GM19438 (cell line): ENCODE data around the gene CCDC27.

Source experiments
- ATAC-seq: cut with Tn5 transposase; IDR thresholded peaks from one replicate; pipeline ENCODE4 v1.9.1; 2021; ENCODE audit warnings: low read depth; ENCODE audit not compliant: unreplicated experiment

The CCDC27 gene

GRCh38 chr1:3752400-3752945 lies at the start of gene CCDC27:
CCDC27 (plus strand) TSS chr1:3752450; CDS start chr1:3752482, 32 bp downstream.
- ATAC-seq, result no peak

- no peak for ATAC-seq
Measured at GRCh38 chr1:3702528-3702927, 49.7 kb upstream of the CCDC27 start.

DNA sequence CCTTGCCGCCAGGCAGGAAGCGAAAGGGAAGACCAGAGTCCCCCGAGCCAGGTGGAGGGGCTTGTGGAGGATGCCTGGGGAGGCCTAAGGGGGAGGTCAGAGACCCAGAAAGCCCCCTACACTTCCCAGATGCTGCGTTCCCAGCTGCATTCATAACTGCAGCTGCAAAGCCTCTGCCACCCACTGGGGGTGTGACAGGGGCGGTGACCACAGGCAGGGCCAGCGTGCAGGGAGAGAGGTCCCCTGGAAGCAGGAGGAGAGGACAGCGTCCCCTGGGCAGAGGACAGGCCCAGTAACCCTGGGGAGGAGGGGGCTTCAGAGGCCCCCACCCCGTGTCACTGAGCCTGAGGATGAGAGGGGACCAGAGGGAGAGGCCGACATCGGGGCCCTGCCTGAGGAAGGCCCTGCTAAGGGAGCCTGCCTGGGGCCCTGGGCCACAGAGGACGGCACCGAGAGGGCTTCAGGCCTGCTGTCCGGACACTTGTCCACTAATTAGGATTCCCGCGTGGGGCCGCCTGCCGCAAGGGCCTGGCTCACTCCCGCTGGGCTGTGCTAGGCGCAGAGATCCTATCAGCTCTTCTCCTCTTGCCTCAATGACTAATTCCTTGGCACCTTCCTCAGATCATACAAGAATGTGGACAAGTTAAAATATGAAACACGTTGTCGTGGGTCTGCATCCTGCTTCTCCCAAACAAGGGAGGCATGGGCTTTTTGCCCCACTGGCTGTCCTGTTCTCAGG lies 49.1 kb upstream of the CCDC27 start:
- ATAC-seq, result no peak

- ATAC-seq, result no peak
Measured at GRCh38 chr1:3703786-3704371, 48.4 kb upstream of the CCDC27 start.

DNA sequence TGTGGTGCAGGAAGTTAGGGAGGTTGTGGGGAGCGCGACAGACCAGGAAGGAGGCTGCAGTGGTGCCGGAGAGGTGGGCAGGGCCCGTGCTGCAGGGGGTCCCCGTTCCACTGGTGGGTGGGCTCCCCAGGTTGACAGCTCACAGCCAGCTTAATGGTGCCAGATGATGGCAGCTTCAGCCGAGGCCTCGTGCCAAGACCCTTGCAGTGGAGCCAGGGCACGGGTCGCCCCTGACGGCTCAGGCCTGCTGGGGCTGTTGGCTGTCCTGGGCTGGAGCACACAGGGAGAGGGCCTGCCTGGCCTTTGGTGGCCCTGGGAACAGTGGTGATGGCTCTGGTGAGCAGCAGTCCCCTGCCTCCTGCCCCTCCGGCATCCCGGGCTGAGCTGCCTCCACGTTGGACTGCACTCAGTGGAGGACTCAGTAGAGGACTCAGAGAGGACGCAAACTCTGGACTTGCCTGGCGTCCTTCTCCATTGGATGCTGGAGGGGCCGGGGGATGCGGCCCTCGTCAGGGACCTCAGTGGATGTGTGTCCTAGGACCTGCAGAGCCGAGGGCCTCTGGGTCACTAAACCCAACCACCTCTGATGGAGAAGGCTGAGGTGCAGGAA lies 46.8 kb upstream of the CCDC27 start:
- ATAC-seq, result no peak

DNA sequence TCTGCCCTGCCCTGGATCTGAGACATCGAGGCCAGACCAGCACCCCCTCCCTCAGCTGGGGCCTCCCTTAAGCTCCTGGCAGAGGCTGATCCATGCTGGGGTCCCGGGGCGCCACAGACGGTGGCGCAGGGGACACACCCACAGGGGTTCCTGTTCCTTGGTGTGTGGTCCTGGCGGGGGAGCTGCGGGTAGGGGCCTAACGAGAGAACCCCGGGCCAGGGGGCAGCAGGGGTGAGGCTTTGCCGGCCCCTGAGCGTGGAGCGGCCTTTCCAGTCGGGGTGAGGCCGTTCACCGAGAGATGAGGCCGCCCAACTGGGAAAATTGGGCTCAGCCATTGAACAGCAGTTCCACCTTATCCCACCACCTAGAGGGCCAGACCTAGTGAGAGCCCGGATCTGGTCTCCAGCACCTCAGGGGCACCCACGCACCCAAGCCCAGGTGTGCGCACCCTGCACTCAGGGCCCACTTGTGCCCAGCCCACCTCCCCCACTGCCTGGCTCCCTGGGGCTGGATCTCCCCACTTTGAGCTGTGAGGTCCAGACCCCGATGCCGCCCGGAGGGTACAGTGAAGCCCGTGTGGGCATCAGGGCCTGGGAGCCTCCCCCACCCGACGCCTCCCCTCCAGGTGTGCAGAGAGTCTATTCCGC lies 45.5 kb upstream of the CCDC27 start:
- ATAC-seq, result no peak

DNA sequence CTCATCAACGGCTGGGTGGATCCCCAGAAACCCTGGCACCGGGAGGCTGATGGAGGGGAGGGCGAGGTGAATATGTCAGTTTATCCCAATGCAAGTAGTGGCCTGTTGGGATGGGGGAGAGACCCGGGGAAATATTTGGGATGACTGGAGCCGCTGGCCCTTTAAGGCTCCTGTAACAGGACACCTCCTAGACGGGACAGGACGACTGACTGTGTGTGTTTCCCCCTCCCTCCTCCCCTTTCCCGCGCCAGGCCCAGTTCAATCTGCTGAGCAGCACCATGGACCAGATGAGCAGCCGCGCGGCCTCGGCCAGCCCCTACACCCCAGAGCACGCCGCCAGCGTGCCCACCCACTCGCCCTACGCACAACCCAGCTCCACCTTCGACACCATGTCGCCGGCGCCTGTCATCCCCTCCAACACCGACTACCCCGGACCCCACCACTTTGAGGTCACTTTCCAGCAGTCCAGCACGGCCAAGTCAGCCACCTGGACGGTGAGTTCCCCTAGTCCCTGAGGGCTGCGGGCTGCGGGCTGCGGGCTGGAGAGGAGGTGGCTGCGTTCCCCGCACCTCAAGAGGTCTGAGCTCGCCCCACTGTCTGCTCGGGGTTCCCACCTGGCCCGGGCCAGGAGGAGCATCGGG lies 44.8 kb upstream of the CCDC27 start:
- ATAC-seq, result no peak

GRCh38 chr1:3707939-3708328 lies 44.3 kb upstream of the CCDC27 start:
- ATAC-seq, result no peak

- no peak for ATAC-seq
Measured at GRCh38 chr1:3708791-3709190, 43.5 kb upstream of the CCDC27 start.

- ATAC-seq, result no peak
Measured at GRCh38 chr1:3710251-3710650, 42.0 kb upstream of the CCDC27 start.

GRCh38 chr1:3711381-3711779 lies 40.9 kb upstream of the CCDC27 start:
- ATAC-seq, result no peak

DNA sequence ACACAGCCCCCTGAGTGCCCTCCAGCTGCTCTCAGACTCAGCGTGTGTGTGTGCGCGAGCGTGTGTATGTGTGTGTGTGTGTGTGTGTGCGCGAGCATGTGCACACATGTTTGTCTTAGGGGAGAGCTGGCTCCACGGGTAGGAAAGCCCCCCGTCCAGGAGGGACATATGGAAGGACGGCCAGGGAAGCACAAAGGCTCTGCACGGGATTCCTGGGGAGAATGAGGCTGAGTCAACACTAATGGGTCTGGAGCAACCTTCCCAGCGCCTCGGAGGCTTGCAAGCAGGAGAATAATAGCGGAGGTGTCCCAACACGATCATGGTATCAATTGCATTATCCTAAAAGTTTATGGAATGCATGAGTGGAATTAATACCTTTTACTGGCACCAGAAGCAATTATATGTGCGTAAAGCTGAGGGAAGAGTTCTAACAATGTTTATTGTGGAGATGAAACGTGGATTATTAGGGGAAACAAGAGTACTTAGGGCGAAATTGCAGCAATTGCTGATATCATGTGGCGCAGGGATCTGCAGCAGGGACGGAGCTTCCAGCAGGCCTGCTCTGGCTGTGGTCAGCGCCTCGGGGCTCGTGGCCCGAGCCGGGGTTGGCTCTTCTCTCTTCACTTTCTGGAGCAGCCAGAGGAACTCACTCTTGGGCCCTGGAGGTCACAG lies 40.3 kb upstream of the CCDC27 start:
- no peak for ATAC-seq

DNA sequence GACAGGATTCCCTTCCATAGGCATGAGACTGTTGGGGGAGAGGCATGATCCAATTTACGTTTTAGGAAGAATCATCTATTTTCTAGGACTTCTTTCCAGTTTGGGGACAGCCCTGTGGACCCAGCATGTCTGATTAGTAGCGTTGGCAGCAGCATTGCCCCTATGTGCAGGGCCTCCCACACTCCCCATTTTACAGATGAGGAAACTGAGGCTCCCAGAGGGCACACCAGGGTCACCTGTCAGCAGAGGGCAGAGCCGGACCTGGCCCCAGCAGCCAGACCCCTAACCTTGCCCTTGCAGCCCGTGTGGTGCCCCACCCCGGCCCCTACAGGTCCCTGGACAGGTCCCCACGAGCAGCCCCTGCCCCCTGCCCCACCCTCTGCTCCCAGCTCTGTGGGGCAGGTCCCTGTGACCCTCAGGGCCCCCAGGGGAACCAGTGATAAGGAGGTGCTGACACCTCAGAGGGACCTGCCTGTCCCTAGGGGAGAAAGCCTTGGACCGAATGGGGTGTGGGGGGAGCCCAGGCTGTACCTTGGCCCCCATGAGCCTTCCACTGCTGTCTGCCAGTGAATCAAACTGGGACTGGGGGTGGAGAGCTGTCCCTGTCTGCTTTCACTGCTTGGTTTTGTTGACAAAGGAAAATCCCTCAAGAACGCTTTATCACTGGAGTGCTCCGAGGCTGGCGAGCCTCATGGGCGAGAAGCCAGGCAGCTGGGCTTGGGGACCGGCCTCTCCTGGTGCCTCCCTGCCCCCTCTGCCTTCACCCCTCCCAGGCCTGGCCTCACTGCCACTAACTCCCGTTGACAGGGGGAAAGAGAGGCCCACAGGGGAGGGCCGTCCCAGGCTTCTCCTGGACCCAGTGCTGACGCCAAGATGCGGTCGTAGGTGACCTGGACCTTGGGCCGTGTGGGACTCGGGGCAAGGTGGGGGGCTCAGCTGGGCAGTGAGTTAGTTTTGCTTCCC lies 39.4 kb upstream of the CCDC27 start:
- ATAC-seq, result no peak

GRCh38 chr1:3713840-3714239 lies 38.4 kb upstream of the CCDC27 start:
- ATAC-seq, result no peak

DNA sequence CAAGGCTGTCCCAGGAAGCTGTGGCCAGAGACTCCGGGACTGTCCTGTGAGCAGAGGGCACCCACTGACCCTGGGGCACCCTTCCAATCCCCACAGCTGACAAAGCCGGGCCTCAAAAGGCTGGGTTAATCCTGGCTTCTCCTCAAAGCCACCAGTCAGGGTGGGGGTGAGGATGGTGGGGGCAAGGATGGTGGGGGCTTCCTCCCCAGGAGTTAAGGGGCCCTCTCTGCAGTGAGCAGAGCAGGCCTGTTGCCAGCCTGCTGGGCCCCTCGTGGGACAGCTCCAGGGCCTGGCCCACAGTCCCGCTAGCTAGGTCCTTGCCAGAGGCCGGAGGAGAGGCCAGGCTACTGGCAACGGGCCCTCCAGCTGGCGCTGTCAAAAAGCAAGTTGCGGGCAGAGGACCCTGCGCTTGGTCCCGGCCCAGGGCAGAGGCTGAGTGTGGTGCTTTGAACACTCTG lies 37.9 kb upstream of the CCDC27 start:
- ATAC-seq, result no peak

DNA sequence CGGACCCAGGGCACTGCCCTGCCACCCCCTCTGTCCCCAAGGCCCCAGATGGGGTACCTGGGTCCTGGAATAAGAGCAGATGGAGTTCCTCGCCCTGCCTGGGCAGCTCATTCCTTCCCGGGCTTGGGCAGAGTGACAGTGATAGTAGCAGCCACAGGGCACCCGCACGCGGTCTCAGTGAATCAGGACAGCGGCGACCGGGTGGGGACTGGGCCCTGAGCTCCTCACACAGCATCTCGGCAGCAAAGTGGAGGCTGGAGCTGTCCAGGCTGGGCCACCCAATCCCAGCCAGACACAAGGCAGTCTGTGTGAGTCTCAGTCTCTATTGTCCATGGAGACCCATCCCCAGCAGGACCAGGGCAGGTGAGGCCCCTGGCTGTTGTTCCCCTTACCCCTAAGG lies 37.4 kb upstream of the CCDC27 start:
- no peak for ATAC-seq

DNA sequence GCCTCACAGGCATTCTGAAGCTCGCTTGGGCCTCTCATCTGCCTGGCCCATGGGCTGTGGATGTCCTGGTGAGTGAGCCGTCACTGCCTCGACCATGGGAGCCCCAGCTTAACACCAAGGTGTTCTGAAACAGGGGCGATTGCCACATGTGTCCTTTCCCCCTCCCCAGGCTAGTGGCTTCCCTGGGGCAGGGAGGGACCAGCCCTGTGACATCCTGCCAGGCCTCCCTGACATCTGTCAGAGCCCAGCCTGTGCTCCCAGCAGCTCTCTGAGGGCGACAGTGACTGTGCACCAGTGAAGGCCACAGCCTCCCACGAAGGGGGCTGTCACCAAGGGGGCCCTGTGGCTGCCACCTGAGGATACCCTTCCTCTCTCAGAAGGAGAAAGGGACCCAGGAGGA lies 35.9 kb upstream of the CCDC27 start:
- no peak for ATAC-seq

DNA sequence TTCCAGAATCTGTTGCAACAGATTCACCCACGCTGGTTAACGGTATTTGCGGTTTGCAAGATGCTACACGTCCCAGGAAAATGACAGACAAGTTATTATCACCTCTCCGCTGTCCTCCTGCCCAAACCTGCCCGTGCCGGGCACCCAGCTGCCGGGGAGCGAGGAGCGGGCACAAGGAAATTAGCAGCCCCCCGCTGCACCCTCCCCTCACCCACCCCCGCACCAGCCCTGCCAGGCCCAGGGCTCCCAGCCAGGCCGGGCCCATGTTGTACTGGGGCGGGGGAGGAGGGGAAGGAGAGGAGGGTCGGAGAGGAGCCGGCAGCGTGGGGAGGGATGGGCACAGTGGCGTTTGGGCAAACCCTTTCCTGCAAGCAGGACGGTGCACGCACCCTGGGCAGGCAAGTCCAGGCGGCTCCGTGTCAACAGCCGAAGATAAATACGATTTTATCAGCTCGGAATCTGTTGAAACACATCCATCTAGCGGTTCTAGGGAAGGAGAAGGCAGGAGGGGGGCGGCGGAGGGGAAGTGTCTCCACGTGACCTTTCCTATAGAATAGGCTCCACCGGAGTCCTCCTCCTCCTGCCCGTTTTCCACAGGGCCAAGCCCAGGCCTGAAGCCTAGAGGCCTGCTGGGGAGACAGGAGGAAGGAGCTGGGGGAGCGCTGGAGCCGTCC lies 35.1 kb upstream of the CCDC27 start:
- ATAC-seq, result no peak
